Parathyroid adenoma (tissue), 2 donors: ENCODE data around the gene UNC80.

Experiments
- H2AFZ ChIP-seq: fragments of 300-600 bp; sonication (generic); one replicate; pipeline ENCODE4 v1.7.0; 2017; ENCODE audit warnings: antibody characterized with exemption, mild to moderate bottlenecking
- H3K27ac ChIP-seq: fragments of 300-600 bp; sonication (generic); one replicate; pipeline ENCODE4 v1.7.0; 2017
- H3K27me3 ChIP-seq: fragments of 300-600 bp; sonication (generic); one replicate; pipeline ENCODE4 v1.7.0; 2017; ENCODE audit warnings: low read length; ENCODE audit not compliant: control insufficient read depth, insufficient read depth
- H3K36me3 ChIP-seq: fragments of 300-600 bp; sonication (generic); one replicate; pipeline ENCODE4 v1.7.0; 2017; ENCODE audit warnings: low read length; ENCODE audit not compliant: control insufficient read depth, insufficient read depth
- H3K4me1 ChIP-seq: fragments of 300-600 bp; sonication (generic); one replicate; pipeline ENCODE4 v1.7.0; 2017; ENCODE audit warnings: control low read depth
- H3K4me2 ChIP-seq: fragments of 300-600 bp; sonication (generic); one replicate; pipeline ENCODE4 v1.7.0; 2017; ENCODE audit warnings: low read length
- H3K4me3 ChIP-seq: fragments of 300-600 bp; sonication (generic); one replicate; pipeline ENCODE4 v1.7.0; 2017; ENCODE audit warnings: low read depth, low read length
- H3K79me2 ChIP-seq: fragments of 300-600 bp; sonication (generic); one replicate; pipeline ENCODE4 v1.7.0; 2017; ENCODE audit warnings: control low read depth
- H3K9ac ChIP-seq: fragments of 300-600 bp; sonication (generic); one replicate; pipeline ENCODE4 v1.7.0; 2017; ENCODE audit warnings: mild to moderate bottlenecking
- H3K9me3 ChIP-seq: fragments of 300-600 bp; sonication (generic); one replicate; pipeline ENCODE4 v1.7.0; 2017; ENCODE audit warnings: low read length; ENCODE audit not compliant: control insufficient read depth
- TF ChIP-seq, protein P1 (sequence below): fragments of 300-600 bp; sonication (generic); IDR thresholded peaks from one replicate; pipeline ENCODE4 v1.7.0; 2017; ENCODE audit warnings: antibody characterized with exemption, mild to moderate bottlenecking
- donor health status: primary hyperparathyroidism.

Gene UNC80

DNA sequence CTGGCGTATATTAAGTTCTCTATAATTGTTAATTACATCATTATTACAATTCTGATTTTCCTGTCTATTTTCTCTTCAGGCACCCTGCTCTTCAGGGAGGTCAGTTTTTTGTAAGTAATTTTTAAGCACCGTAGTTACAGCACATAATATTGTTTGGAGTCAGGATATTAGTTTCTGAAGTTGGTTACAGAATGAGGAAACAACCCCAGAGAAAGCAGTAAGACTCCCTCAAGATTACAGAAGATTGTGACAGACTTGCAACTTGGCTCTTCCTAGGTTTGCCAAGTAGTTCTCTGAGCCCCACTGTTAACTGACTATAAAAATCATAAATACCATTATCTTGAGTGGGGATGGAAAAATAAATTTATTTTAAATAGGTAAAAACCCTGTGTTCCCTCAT is 231.7 kb downstream of the UNC80 start:
- TF ChIP-seq, protein P1, sequence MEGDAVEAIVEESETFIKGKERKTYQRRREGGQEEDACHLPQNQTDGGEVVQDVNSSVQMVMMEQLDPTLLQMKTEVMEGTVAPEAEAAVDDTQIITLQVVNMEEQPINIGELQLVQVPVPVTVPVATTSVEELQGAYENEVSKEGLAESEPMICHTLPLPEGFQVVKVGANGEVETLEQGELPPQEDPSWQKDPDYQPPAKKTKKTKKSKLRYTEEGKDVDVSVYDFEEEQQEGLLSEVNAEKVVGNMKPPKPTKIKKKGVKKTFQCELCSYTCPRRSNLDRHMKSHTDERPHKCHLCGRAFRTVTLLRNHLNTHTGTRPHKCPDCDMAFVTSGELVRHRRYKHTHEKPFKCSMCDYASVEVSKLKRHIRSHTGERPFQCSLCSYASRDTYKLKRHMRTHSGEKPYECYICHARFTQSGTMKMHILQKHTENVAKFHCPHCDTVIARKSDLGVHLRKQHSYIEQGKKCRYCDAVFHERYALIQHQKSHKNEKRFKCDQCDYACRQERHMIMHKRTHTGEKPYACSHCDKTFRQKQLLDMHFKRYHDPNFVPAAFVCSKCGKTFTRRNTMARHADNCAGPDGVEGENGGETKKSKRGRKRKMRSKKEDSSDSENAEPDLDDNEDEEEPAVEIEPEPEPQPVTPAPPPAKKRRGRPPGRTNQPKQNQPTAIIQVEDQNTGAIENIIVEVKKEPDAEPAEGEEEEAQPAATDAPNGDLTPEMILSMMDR = no peak
- Histone ChIP-seq H3K9me3 (no peaks in the 10 kb centered on the region), H3K4me3 (peak overlapping the region; percentile 93), H3K4me2 (peak overlapping the region; percentile 50), H3K27me3 (no peaks in the 10 kb centered on the region), H2AFZ (no peak overlapping the region), H3K27ac (no peak overlapping the region), H3K9ac (no peak overlapping the region), H3K36me3 (no peaks in the 10 kb centered on the region), H3K79me2 (peaks cover 18% of the 10 kb centered on the region), H3K4me1 (peaks cover 10% of the 10 kb centered on the region)

GRCh38 chr2:210004881-210005280 is 233.2 kb downstream of the UNC80 start:
- Histone ChIP-seq H3K27ac (no peak overlapping the region), H3K4me2 (no peak overlapping the region), H3K79me2 (peaks cover 20% of the 10 kb centered on the region), H3K36me3 (no peaks in the 10 kb centered on the region), H3K9ac (no peak overlapping the region), H3K9me3 (no peaks in the 10 kb centered on the region), H2AFZ (no peak overlapping the region), H3K4me3 (no peak overlapping the region), H3K4me1 (peaks cover 10% of the 10 kb centered on the region), H3K27me3 (no peaks in the 10 kb centered on the region)
- TF ChIP-seq, protein P1 = no peak

- H3K4me1 ChIP-seq = peaks cover 4% of the 10 kb centered on the region
Observed at GRCh38 chr2:210007895-210008294, 236.3 kb downstream of the UNC80 start.

GRCh38 chr2:210009126-210009525 is 237.5 kb downstream of the UNC80 start:
- Histone ChIP-seq H3K9ac (no peak overlapping the region), H3K4me3 (no peak overlapping the region), H3K27me3 (no peaks in the 10 kb centered on the region), H3K4me1 (peaks cover 4% of the 10 kb centered on the region), H3K4me2 (no peak overlapping the region), H2AFZ (no peak overlapping the region), H3K36me3 (no peaks in the 10 kb centered on the region), H3K79me2 (peaks cover 8% of the 10 kb centered on the region), H3K27ac (no peak overlapping the region), H3K9me3 (no peaks in the 10 kb centered on the region)
- TF ChIP-seq, protein P1 = no peak

More at GRCh38 chr2:210007895-210008294, 236.3 kb downstream of the UNC80 start:
- Histone ChIP-seq H3K4me2 (no peak overlapping the region), H2AFZ (no peak overlapping the region), H3K79me2 (peaks cover 16% of the 10 kb centered on the region), H3K27me3 (no peaks in the 10 kb centered on the region), H3K9me3 (no peaks in the 10 kb centered on the region), H3K4me3 (no peak overlapping the region), H3K36me3 (no peaks in the 10 kb centered on the region), H3K27ac (no peak overlapping the region), H3K9ac (no peak overlapping the region)
- TF ChIP-seq, protein P1 = no peak

GRCh38 chr2:210009896-210010295 is 238.3 kb downstream of the UNC80 start:
- Histone ChIP-seq H3K27me3 (no peaks in the 10 kb centered on the region), H3K4me2 (no peak overlapping the region), H3K4me1 (no peaks in the 10 kb centered on the region), H3K4me3 (no peak overlapping the region), H2AFZ (no peak overlapping the region), H3K79me2 (peaks cover 4% of the 10 kb centered on the region), H3K36me3 (no peaks in the 10 kb centered on the region), H3K9ac (no peak overlapping the region), H3K9me3 (no peaks in the 10 kb centered on the region), H3K27ac (no peak overlapping the region)
- TF ChIP-seq, protein P1 = no peak
